ENCODE measurements around the gene MED9.

Gene MED9

DNA sequence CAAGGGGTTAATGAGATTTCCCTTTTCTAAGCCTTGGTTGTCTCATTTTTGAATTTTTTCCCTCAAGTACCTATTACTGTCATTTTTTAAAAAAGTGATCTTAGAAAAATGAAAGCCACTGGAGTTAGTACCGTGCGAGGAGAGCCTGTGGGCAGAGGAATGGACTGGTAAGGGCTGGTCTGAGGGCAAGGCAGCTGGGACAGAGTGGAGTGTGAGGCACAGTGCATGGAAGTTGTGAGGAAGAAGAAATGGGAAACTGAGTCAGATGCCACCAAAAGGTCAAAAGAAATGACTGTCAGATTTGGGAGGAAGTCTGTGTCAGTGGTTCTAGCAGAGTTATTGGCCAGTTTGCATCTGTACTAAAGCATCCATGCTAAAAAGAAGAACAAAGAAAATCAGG, 11.2 kb downstream of the MED9 start:
- no peak for DNase-seq

- DNase-seq, result no peak
Measured at GRCh38 chr17:17491031-17491471, 14.3 kb downstream of the MED9 start.

DNA sequence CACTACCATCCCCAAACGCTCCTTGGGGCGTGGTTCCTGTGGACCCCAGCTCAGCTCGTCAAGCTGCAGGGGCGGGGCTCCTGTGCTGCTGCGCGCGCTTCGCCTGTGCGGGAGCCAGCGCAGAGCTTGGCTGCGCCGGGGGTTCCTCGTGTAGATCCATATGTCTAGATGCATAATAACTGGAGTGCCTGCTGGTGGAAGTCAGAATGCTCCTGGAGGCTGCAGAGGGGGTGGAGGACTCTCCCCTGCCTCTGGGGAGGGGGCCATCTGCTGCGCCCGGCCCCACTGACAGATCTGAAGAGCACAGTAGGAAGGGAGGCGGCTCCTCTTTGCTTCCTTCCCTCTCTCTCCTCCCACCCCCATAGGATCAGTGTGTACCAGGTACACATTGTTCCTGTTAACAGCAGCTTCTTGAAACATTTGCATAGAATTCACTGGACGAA, 14.8 kb downstream of the MED9 start:
- DNase-seq, result peak in 1 of 51 donors; percentile 57

DNA sequence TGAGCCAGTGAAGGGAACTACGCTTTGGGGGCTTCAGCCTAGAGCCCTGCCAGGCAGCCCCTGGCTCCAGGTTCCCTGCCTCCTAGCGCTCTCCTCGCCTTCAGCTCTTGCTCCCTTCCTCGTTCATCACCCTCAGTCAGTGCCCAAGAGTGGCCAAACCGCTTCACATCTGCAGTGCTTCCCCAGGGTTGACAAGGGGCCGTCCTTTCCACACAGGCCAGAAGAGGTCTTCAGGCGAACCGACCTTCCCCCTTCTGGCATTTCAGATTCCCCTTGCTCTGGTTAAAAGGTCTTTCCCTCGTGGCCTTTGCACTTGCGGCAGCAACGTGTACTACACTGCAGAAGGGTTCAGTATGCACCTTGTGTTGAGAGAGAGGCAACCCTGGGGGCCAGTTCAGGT, 15.3 kb downstream of the MED9 start:
- DNase-seq, result no peak

DNA sequence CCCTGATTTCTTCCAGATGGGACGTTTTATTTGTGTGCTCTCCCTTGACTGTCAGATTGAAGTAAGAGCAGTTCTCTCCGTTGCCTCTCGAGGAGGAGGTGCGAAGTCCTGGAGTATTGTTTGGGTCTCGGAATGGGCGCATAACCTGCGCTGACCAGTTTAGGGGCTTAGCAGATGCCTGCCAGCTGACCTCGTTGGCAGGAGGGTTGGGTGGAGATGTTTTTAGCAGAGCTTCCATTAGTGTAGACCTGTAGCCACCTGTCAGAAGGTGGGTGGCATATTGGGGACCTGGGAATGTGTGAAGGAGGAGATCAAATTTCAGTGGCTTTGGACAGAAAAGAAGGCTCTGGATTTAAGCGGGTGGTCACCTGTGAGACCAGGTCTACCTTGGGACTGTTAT, 15.8 kb downstream of the MED9 start:
- no peak for DNase-seq

GRCh38 chr17:17493249-17493985, 16.6 kb downstream of the MED9 start:
- peak in 9 of 51 donors; percentile 29 to 56 (median 44) for DNase-seq

GRCh38 chr17:17493986-17494466, 17.2 kb downstream of the MED9 start:
- peak in 2 of 51 donors; percentile 21 to 50 for DNase-seq

DNA sequence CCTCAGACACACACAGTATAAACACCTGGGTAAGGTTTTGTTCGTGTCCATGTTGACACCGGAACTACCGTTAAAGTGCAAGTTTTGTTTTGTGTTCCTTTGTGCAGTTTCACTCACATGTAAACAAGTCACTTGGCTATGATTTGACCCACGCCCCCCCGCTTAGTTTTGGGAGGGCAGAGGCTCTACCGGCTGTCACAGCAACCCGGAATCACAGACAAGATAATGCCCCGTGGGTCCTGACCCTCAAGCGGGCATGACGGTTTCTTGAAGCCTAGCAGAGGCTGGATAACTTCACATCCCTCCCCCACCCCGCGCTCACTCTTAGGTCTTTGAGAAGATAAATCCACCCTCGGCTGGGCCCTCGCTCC, 17.7 kb downstream of the MED9 start:
- peak in 2 of 51 donors; percentile 31 to 53 for DNase-seq

GRCh38 chr17:17494870-17495535, 18.2 kb downstream of the MED9 start:
- peak in 23 of 51 donors; percentile 14 to 61 (median 38) for DNase-seq

- peak in 8 of 51 donors; percentile 18 to 69 (median 46) for DNase-seq
Measured at GRCh38 chr17:17495536-17496188, 18.9 kb downstream of the MED9 start.

GRCh38 chr17:17496189-17497064, 19.6 kb downstream of the MED9 start, which contains the start of gene RASD1:
RASD1 (minus strand) TSS chr17:17496395; CDS start chr17:17496181, 214 bp downstream.
- peak in 50 of 51 donors; percentile 34 to 95 (median 86) for DNase-seq

- DNase-seq, result no peak
Measured at GRCh38 chr17:17497065-17497844, 20.5 kb downstream of the MED9 start.

GRCh38 chr17:17497845-17498520, 21.2 kb downstream of the MED9 start:
- no peak for DNase-seq

DNA sequence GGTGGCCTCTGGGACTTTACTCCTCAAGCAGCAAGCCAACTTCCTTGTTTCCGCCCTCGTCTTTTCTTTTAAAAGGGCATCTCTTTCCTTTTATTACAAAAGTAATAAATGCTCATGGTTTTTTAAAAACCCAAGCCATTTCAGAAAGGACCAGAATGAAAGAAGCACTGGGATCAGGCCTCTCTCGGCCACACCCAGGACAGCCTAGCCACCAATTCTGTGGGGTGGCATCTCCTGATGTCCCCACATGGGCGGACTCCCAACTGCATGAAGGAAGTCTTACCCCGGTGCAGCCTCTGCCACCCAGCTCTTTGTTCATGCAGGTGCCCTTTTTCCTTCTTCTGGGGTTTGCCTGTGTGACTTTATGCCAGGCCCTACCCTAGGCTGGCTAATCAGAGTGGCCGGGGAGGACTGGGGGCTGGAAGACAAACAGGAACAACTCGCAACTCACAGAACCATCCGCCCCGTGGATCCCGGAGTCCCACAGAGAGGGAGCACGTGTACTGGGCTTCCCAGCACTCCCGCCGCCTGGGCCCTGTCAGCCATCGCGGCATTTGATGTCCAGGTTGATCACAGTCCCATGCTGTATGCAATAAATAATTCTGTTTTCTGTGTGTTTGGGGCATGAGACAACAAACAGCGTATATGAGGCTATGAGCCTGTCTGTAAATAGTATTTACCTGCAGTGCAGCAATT, 22.0 kb downstream of the MED9 start:
- DNase-seq, result no peak

- no peak for DNase-seq
Measured at GRCh38 chr17:17499402-17500145, 22.8 kb downstream of the MED9 start.

- DNase-seq, result no peak
Measured at GRCh38 chr17:17500999-17501605, 24.3 kb downstream of the MED9 start.

- DNase-seq, result no peak
Measured at GRCh38 chr17:17502741-17503565, 26.2 kb downstream of the MED9 start.

Measured in hypothalamus (tissue), 51 donors.